Cardiac fibroblast (primary cell): ENCODE measurements around the gene C1orf226.
A peak's percentile ranks its signal among the peaks of the same experiment; 100 is the strongest.

Experiments used
- DNase-seq, 2 donors: peaks; one replicate each; pipeline versions ENCODE4 v3.0.0 to v3.0.0-alpha.2; 2010; ENCODE audit warnings: low read depth in 2 of 2
- H3K4me3 ChIP-seq, 2 donors: replicated peaks in 1 of 2; 1 replicate in 1 of 2; 2 replicates in 1 of 2; pipeline ENCODE4 v1.5.1; 2011; ENCODE audit warnings: low read depth in 2 of 2, low read length in 2 of 2, mild to moderate bottlenecking in 2 of 2, moderate library complexity in 1 of 2
- TF ChIP-seq, protein P1 (sequence below): IDR thresholded peaks from one replicate; pipeline ENCODE4 v1.5.1; 2011; ENCODE audit warnings: low read depth, mild to moderate bottlenecking, low read length, inconsistent platforms

C1orf226 gene

DNA sequence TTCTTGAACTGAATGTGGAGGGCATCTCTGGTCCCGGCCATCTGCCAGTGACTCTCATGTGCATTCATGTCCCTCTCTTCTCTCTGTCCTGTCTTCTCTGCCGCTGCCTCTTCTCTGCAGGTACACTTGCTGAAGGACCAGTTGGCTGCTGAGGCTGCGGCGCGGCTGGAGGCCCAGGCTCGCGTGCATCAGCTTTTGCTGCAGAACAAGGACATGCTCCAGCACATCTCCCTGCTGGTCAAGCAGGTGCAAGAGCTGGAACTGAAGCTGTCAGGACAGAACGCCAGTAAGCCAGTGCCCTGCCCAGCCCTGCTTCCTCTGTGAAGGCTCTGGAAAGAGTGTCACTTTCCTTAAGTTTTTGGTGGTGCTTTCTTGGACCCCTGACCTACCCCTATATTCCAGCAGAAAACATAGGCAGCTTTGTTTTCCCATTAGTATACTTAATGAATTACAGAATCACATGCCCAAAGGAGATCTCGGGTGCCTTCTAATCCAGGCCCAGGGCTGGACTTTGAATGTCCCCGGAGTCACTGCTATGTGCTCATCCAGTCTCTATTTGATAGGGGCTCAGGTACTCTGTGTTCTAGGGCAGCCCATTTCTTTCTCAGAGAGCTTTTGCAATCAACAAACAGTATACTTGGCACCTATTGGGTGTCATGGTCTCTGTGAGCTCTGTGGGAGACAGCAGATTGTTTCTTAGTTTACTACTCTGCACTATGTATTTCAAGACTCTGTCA is 16.1 kb upstream of the C1orf226 start:
- no peak for DNase-seq
- H3K4me3 ChIP-seq = no peak overlapping the region
- TF ChIP-seq, protein P1, sequence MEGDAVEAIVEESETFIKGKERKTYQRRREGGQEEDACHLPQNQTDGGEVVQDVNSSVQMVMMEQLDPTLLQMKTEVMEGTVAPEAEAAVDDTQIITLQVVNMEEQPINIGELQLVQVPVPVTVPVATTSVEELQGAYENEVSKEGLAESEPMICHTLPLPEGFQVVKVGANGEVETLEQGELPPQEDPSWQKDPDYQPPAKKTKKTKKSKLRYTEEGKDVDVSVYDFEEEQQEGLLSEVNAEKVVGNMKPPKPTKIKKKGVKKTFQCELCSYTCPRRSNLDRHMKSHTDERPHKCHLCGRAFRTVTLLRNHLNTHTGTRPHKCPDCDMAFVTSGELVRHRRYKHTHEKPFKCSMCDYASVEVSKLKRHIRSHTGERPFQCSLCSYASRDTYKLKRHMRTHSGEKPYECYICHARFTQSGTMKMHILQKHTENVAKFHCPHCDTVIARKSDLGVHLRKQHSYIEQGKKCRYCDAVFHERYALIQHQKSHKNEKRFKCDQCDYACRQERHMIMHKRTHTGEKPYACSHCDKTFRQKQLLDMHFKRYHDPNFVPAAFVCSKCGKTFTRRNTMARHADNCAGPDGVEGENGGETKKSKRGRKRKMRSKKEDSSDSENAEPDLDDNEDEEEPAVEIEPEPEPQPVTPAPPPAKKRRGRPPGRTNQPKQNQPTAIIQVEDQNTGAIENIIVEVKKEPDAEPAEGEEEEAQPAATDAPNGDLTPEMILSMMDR = no peak

DNA sequence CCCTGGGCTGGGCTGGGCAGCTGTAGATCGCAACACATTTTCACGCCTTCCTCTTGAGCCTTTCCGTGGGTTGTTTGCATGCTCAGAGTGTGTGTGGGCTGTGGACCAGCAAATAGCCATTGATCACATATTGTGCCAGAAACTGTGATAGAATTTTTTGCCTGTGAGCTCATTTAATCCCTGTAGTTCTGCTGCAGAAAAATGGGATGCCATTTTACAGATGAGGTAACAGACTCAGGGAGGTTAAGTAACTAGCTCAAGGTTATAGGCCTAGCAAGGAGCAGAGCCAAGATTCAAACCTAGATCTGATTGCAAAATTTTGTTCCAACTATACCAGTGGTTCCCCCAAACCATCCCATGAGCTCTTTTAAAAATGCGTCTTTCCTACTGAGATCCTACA is 15.4 kb upstream of the C1orf226 start:
- no peak overlapping the region for H3K4me3 ChIP-seq
- TF ChIP-seq, protein P1 = no peak
- DNase-seq = no peak

DNA sequence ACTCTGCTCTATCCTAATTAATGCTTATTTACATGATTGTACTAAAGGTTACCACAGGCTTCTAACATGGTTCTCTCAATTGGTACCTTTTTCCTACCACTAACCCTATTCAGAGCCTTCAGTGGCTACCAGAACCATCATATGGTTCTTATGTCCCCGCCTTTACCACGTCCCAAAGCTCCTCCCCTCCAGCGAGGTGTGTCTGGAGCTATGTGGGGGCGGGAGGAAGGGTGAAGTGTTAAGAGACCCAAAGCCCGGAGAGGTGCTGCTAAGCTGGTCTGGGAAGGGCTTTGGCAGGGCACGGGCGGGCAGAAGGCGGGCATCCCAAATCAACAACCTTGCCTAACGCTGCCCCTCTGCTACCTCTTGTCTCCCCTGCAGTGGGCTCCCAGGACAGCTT is 14.9 kb upstream of the C1orf226 start:
- peak overlapping the region; percentile 49 to 53 for H3K4me3 ChIP-seq
- TF ChIP-seq, protein P1 = no peak
- no peak for DNase-seq

DNA sequence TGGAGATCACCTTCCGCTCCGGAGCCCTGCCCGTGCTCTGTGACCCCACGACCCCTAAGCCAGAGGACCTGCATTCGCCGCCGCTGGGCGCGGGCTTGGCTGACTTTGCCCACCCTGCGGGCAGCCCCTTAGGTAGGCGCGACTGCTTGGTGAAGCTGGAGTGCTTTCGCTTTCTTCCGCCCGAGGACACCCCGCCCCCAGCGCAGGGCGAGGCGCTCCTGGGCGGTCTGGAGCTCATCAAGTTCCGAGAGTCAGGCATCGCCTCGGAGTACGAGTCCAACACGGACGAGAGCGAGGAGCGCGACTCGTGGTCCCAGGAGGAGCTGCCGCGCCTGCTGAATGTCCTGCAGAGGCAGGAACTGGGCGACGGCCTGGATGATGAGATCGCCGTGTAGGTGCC is 14.5 kb upstream of the C1orf226 start:
- peak overlapping the region; percentile 49 to 53 for H3K4me3 ChIP-seq
- no peak for DNase-seq

DNA sequence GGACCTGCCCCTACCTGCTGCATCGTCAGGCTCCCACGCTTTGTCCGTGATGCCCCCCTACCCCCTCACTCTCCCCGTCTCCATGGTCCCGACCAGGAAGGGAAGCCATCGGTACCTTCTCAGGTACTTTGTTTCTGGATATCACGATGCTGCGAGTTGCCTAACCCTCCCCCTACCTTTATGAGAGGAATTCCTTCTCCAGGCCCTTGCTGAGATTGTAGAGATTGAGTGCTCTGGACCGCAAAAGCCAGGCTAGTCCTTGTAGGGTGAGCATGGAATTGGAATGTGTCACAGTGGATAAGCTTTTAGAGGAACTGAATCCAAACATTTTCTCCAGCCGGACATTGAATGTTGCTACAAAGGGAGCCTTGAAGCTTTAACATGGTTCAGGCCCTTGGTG is 13.8 kb upstream of the C1orf226 start:
- no peak for DNase-seq
- no peak overlapping the region for H3K4me3 ChIP-seq
- TF ChIP-seq, protein P1 = no peak

More for the DNA sequence above, 14.5 kb upstream of the C1orf226 start:
- TF ChIP-seq, protein P1 = no peak

DNA sequence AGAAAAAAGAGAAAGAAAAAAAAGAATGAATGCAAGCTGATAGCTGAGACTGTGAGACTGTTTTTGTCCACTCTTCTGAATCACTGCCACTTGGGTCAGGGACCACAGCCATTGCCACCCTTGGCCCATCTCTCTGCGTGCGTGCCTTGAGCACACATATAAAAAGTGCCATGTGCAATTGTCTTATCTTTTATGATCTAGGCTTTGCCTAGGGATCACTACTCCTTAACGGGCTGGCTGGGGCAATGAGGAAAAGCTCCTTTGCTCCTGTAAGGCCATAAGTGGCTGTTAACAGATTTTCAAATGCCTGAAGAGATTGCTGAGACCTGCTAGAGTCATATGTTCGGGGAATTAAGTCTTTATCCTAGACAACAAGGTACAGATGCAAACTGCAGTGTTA is 13.1 kb upstream of the C1orf226 start:
- H3K4me3 ChIP-seq = no peak overlapping the region
- DNase-seq = no peak
- TF ChIP-seq, protein P1 = no peak

DNA sequence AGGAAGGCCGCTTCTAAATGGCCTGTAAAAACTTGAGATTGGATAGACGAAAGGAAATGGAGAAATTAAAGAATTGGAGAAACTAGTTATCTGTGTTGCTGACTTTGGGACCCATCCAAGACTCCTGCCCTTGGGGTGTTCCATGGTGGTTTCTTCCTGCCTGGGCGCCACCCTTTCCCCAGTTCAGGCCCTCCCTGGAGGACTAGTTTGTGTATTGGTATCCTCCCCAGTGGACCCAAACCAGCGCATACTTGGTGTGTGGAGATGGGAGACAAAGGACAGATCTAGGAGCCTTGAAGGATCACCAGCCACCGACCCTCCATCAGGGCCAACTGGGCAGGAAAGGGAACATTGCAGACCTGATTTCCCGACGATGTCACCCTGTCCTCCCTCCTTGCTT is 12.0 kb upstream of the C1orf226 start:
- H3K4me3 ChIP-seq = no peak overlapping the region
- DNase-seq = no peak
- TF ChIP-seq, protein P1 = no peak
